HG02840 (cell line): ENCODE results near the gene NUDCD3.

Experiments
- ATAC-seq: cut with Tn5 transposase; IDR thresholded peaks from one replicate; pipeline ENCODE4 v1.9.1; 2021; ENCODE audit warnings: mild to moderate bottlenecking, moderate library complexity, moderate number of reproducible peaks; ENCODE audit not compliant: unreplicated experiment, low FRiP score

NUDCD3 gene

GRCh38 chr7:44403775-44404174 is 86.7 kb downstream of the NUDCD3 start:
- ATAC-seq: no peak

GRCh38 chr7:44403176-44403759 is 87.2 kb downstream of the NUDCD3 start:
- ATAC-seq: no peak

DNA sequence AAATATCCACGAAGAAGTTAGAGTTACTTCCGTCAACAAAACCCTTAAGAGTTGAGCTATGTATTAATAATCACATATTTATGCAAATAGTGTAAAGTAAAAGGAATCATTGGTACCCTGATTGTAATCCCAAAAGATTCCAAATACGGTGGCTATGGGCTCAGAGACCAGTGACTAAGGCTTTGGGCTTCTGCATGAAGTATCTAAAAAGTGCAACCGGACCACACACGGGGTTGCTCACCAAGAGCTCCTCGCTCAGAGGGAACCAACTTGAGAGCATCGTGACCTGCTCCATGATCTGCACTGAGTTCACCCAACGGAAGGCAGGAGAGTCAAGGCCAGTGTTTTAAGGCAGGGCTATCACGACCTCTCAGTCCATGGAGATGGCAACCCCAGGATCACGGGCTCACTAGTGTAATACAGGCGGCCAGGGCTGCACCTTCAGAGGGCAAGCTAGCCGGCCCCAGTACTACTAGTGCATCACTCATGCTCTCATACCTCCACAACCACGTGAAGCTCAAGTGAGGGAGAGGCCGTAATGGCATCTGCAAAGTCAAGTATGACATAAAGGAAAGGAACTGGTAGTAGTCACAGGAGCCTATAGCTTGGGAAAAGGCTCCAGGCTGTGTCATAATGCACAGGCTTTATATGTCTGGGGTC is 87.9 kb downstream of the NUDCD3 start:
- no peak for ATAC-seq

DNA sequence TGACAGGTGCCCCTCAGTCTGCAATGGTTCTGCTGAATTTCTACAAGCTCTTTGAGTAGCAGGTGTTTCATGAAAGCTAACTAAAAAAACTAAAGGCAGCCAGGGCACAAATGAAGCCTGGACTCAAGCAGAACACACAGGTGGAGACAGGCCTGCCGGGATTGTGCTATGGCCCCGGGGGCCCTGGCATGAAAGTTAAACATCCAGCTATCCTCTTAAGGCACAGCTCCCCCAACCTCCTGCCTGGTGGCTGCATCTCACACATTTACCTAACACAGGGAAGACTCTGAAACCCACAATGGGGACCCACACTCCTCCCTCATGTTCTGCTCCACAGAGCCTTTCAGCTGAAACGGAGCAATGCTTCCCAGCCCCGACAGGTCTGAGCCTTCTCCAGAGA is 88.8 kb downstream of the NUDCD3 start:
- no peak for ATAC-seq

DNA sequence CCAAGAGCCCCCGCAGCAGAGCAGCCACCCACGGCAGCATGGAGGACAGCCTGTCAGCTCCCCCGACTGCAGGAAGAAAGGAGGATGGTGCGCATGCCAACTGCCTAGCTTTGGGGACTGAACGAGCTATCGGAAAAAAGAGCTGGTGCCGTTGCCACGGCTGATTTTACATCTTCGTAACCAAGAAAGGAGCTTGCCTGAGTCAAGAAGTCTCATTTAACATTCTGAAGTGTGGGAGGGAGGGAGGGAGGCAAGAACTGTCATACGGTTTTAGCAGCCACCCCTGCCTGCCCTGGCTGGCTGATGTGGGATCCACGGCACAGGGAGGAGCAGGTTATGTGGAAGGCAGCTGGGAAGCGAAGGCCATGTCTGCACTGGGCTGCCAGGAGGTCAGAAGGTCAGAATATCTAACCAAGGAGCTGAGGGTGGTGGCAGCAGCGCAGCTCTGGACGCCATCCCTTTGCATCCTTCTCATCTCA is 90.4 kb downstream of the NUDCD3 start:
- ATAC-seq: no peak

DNA sequence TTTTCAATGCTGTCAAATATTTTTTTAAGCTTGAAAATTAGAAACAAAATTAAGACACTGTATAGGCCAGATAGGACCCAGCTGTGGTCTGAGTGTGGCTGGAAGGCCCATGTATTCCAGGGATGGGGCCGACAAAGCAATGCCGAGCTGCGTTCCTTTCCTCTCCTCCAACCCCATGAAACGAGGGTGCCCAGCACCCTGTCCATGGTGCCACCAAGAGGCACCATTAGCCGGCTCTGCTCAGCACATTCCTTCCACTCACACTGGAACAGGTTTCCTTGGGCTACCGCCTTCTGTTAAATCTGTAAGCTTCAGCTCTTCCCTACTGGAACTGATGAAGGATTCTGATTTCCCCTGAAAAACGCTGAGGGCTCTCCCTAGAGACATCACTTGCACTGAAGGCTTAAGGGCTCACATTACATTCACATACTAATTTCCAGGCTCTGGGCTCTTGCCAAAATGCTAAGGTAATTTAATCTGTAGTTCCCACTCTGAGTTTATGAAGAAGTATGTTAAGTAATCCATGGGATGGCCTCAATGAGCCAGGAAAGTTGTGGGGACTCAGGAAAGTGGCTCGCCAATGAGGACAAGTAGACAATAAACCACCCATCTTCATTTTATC is 91.4 kb downstream of the NUDCD3 start:
- ATAC-seq: no peak

DNA sequence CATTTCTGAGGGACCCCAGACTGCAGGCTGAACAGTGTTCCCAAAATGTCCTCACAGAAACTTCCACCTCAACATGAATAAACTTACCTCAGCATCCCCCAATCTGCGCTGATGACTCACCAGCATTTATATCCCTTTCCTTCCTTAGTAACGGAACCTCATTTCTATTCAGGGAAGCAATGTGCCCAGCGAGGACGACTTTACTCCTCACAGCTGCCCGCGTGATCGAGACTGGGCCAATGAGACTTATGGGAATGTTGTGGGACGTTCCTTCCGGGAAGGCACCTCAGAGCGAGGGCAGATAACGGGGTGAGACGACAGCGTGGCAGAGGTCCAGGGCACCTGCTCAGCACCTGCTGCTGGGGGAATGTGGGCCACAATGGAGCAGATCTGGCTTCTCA is 91.9 kb downstream of the NUDCD3 start:
- ATAC-seq: no peak

DNA sequence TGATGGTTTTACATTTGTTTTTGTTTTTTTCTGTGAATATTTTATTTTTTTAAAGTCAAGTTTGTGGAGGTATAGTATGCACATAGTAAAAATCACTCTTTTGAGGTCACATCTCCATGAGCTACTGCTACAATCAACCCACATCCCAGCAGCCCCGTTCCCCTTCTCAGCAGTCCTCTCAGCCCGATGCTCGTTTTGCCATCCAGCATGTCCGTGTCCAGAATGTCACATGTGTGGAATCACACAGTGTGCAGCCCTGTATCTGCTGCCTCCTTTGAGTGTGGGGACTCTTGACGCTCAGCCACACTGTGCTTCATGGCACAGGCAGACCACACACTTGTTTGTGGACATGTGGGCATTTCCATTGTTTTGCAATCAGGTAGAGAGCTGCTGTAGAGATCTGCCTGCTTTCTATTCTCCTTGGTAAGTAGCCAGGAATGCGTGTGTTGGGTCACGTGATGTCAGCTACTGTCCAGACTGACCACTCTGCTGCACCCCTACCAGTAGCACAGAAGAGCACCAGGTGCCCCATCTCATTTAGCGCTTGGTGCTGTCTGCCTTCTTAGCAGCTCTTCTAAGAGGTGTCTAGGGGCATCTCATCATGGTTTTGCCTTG is 93.4 kb downstream of the NUDCD3 start:
- no peak for ATAC-seq

DNA sequence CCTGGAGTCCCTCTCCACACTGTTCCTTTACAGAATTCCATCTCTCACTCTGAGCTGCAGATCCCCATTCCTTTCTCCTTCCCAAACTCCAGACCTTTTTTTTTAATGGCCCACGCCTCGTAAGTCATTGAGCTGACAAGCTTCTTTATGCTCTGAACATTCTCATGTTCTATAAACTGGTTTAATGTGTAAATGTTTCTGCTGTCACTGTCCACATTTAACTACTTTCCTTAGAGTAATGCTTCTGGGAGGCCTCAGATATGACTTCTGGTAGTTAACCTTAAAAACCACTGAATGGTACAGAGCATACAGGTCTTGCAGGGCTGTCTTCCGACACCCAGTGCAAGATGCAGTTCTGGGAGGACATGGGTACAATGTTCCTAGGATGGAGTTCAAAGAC is 94.0 kb downstream of the NUDCD3 start:
- ATAC-seq: no peak

- no peak for ATAC-seq
Observed at GRCh38 chr7:44395067-44395466, 95.4 kb downstream of the NUDCD3 start.

- no peak for ATAC-seq
Observed at GRCh38 chr7:44394636-44395035, 95.8 kb downstream of the NUDCD3 start.

DNA sequence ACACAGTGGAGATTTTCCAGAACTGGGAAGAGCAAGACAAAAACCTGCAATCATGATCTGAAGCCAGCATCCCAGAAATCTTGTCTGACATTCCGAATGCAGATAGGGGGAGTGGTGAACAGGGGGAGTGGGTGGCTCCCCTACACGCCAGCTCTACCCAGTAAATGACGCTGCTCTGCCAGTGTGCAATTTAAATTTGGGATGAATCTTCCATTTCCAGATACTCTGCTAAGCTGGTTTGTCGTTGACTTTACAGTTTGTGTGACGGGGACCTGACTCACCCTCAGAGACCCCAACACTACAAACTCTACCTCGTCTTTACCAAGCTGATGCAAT is 96.4 kb downstream of the NUDCD3 start:
- ATAC-seq: no peak

- ATAC-seq: no peak
Observed at GRCh38 chr7:44393238-44394111, 97.0 kb downstream of the NUDCD3 start.

- ATAC-seq: no peak
Observed at GRCh38 chr7:44392618-44393010, 97.8 kb downstream of the NUDCD3 start.

DNA sequence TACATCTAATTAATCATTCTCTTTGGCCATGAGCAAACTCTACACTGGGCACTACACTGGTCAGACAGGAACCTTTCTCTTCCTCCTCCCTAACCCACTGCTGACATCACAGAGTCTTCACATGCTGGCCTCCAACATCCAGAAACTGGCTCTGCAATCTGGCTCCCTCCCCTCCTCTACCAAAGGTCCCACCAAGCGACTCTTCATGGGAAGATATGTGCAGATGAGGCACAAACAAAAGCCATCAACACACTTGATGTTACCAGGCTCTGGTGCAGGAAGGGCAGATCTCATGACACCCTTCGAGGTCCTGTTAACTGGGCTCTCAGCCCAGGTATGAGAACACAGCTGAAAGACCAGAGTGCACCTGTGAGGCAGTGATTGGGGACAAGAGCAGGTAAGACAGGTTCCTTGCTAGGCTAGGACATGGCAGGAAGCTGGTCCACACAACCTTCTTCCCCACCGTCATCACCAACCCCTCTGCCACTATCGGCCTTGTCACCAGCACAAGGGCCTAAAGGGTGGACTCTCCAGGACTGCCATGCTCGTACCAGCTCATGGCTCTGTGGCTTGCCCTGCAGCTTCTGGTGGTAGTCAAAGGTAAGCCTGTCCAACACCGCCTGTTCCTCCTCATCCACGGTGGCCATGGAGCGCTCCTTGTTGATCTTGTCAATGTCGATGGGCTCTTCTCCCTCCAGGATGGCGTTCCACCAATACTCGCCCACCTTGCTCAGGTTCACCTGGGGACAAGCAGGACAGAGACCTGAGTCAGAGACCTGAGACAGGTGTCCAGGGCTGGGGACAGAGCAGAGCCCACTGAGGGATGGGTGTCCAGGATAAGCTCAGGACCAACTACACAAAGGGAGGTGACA is 98.5 kb downstream of the NUDCD3 start:
- ATAC-seq: no peak

GRCh38 chr7:44391171-44391570 is 99.3 kb downstream of the NUDCD3 start:
- ATAC-seq: no peak

- no peak for ATAC-seq
Observed at GRCh38 chr7:44390701-44391100, 99.8 kb downstream of the NUDCD3 start.

- ATAC-seq: no peak
Observed at GRCh38 chr7:44388089-44388970, 102.1 kb downstream of the NUDCD3 start.

DNA sequence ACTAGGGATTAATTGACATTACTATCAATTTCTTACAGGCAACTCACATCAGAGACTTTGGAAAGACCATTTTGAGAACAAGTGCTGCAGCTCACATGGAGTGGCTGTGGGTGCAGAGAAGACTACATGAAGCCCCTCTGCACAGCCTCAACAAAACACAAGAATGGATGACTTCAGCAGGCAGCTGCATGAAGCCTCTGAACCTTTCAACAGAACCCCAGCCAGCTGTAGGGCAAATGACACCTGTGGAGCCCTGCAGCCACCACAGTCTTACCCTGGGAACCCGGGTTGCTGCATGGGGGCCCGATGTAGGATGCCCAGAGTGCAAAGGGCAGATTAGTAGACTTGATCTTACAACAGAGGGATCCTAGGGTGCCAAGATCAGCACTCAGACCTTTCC is 103.1 kb downstream of the NUDCD3 start:
- no peak for ATAC-seq
